H1 (cell line): Measurements from ENCODE around the gene PELI2. TPM values are rescaled to one million over a fixed set of nuclear protein-coding genes. Genes with fewer than 3 reads are reported as not detected.

Source experiments
- CTCF ChIA-PET: fragments of 300-600 bp; sonication (Branson Sonifier 250); formaldehyde crosslinking; loops from one replicate; lab custom pipeline; 2021; ENCODE audit not compliant: partially characterized antibody; lab: Charles Lee
- POLR2A ChIA-PET: fragments of 300-600 bp; sonication (Branson Sonifier 250); formaldehyde crosslinking; loops from one replicate; lab custom pipeline; 2021; ENCODE audit warnings: inconsistent platforms; ENCODE audit not compliant: partially characterized antibody; lab: Charles Lee
- DNase-seq, 2 experiments: peaks; one replicate each; pipeline versions ENCODE4 v3.0.0 to v3.0.0-alpha.2; 2010 to 2022; ENCODE audit warnings: low spot score in 2 of 2, low read depth in 1 of 2, mixed read lengths in 1 of 2
- FAIRE-seq: peaks from 2 replicates; lab custom pipeline; 2011; peaks lifted over from hg19 to GRCh38; lab: Jason Lieb, UNC
- H2AFZ ChIP-seq: 2 replicates; pipeline ENCODE4 v1.8.1; 2012; ENCODE audit warnings: low read length, inconsistent platforms
- H2AK5ac ChIP-seq: 2 replicates; pipeline ENCODE4 v1.6.1; 2013; ENCODE audit warnings: low read depth, low read length
- H2BK120ac ChIP-seq: replicated peaks from 2 replicates; pipeline ENCODE3; 2013; ENCODE audit warnings: low read depth, low read length, inconsistent platforms
- H2BK12ac ChIP-seq: 2 replicates; pipeline ENCODE4 v1.6.1; 2013; ENCODE audit warnings: low read depth, low read length
- H2BK15ac ChIP-seq: 2 replicates; pipeline ENCODE4 v1.6.1; 2013; ENCODE audit warnings: low read length
- H2BK20ac ChIP-seq: 2 replicates; pipeline ENCODE4 v1.6.1; 2013; ENCODE audit warnings: low read length
- H2BK5ac ChIP-seq: 2 replicates; pipeline ENCODE4 v1.6.1; 2013; ENCODE audit warnings: low read depth, low read length
- H3K14ac ChIP-seq: 2 replicates; pipeline ENCODE4 v1.6.1; 2013; ENCODE audit warnings: inconsistent platforms; ENCODE audit not compliant: insufficient read length
- H3K18ac ChIP-seq: 2 replicates; pipeline ENCODE4 v1.6.1; 2013; ENCODE audit warnings: low read length; ENCODE audit errors: extremely low read depth
- H3K23ac ChIP-seq: 2 replicates; pipeline ENCODE4 v1.6.1; 2013; ENCODE audit warnings: inconsistent platforms; ENCODE audit not compliant: insufficient read length
- H3K23me2 ChIP-seq: 2 replicates; pipeline ENCODE4 v1.6.1; 2013; ENCODE audit warnings: low read depth, low read length
- H3K27ac ChIP-seq: 2 replicates; pipeline ENCODE4 v1.6.1; 2011; ENCODE audit warnings: low read depth, low read length, inconsistent platforms
- H3K27me3 ChIP-seq, 4 experiments: replicated peaks in 1 of 4; 1 replicate in 1 of 4; 2 replicates in 3 of 4; pipeline versions ENCODE4 v1.6.1 to v1.8.1; 2011 to 2013; ENCODE audit warnings: low read length in 3 of 4, mild to moderate bottlenecking in 3 of 4, inconsistent platforms in 2 of 4, mixed read lengths in 2 of 4, moderate library complexity in 1 of 4; ENCODE audit not compliant: control insufficient read depth in 3 of 4, insufficient read depth in 3 of 4; ENCODE audit errors: extremely low read depth in 1 of 4
- H3K36me3 ChIP-seq, 4 experiments: 2 replicates each; pipeline versions ENCODE4 v1.6.1 to v1.8.1; 2011 to 2013; ENCODE audit warnings: mild to moderate bottlenecking in 4 of 4, low read length in 3 of 4, moderate library complexity in 2 of 4, control low read depth in 1 of 4, inconsistent platforms in 1 of 4; ENCODE audit not compliant: insufficient read depth in 4 of 4, control insufficient read depth in 2 of 4
- H3K4ac ChIP-seq: replicated peaks from 2 replicates; pipeline ENCODE3; 2013; ENCODE audit warnings: low read length, low read depth, mixed read lengths, inconsistent platforms; ENCODE audit not compliant: insufficient read length
- H3K4me1 ChIP-seq, 4 experiments: replicated peaks in 1 of 4; 1 replicate in 1 of 4; 2 replicates in 3 of 4; pipeline versions ENCODE4 v1.6.1 to v1.8.1; 2011 to 2013; ENCODE audit warnings: low read length in 3 of 4, inconsistent platforms in 2 of 4, mixed read lengths in 1 of 4; ENCODE audit not compliant: insufficient read depth in 4 of 4, control insufficient read depth in 3 of 4
- H3K4me2 ChIP-seq, 2 experiments: 2 replicates each; pipeline versions ENCODE4 v1.6.1 to v1.8.1; 2011 to 2013; ENCODE audit warnings: low read depth in 2 of 2, low read length in 2 of 2, control low read depth in 1 of 2, inconsistent platforms in 1 of 2, mild to moderate bottlenecking in 1 of 2; ENCODE audit not compliant: insufficient read depth in 1 of 2
- H3K4me3 ChIP-seq, 4 experiments: fragments of 200-600, 300-600 bp in 1 of 4; sonication (generic), shearing (Covaris generic), sonication (Bioruptor Twin) in 1 of 4; 2 replicates each; pipeline versions ENCODE4 v1.5.1 to v1.8.1; 2011 to 2016; ENCODE audit warnings: low read length in 4 of 4, low read depth in 3 of 4, control low read depth in 2 of 4, inconsistent platforms in 2 of 4, mild to moderate bottlenecking in 2 of 4, mixed read lengths in 1 of 4, moderate library complexity in 1 of 4; ENCODE audit not compliant: insufficient read depth in 2 of 4; ENCODE audit errors: extremely low read depth in 1 of 4
- H3K56ac ChIP-seq: replicated peaks from 2 replicates; pipeline ENCODE3; 2013; ENCODE audit warnings: low read depth, mild to moderate bottlenecking, mixed read lengths, low read length, inconsistent platforms; ENCODE audit not compliant: insufficient read length
- H3K79me1 ChIP-seq: 2 replicates; pipeline ENCODE4 v1.6.1; 2013; ENCODE audit warnings: low read depth, low read length, control low read depth
- H3K79me2 ChIP-seq, 2 experiments: 2 replicates each; pipeline versions ENCODE4 v1.6.1 to v1.8.1; 2012 to 2013; ENCODE audit warnings: low read length in 2 of 2, mild to moderate bottlenecking in 2 of 2, inconsistent platforms in 1 of 2; ENCODE audit not compliant: insufficient read depth in 2 of 2, control insufficient read depth in 1 of 2
- H3K9ac ChIP-seq, 4 experiments: replicated peaks in 1 of 4; 1 replicate in 1 of 4; 2 replicates in 3 of 4; pipeline versions ENCODE4 v1.6.1 to v1.8.1; 2011 to 2013; ENCODE audit warnings: low read depth in 3 of 4, low read length in 3 of 4, control low read depth in 2 of 4, mild to moderate bottlenecking in 2 of 4, moderate library complexity in 2 of 4, inconsistent platforms in 1 of 4; ENCODE audit errors: extremely low read depth in 1 of 4
- H3K9me3 ChIP-seq, 2 experiments: 2 replicates each; pipeline versions ENCODE4 v1.6.1 to v1.8.1; 2012 to 2013; ENCODE audit warnings: mild to moderate bottlenecking in 2 of 2, moderate library complexity in 2 of 2, control low read depth in 1 of 2, inconsistent platforms in 1 of 2, low read depth in 1 of 2, low read length in 1 of 2, mixed read lengths in 1 of 2; ENCODE audit not compliant: insufficient read depth in 2 of 2
- H4K20me1 ChIP-seq, 2 experiments: replicated peaks in 1 of 2; 2 replicates each; pipeline versions ENCODE3 to v1.8.1; 2011 to 2013; ENCODE audit warnings: inconsistent platforms in 2 of 2, low read length in 2 of 2, mild to moderate bottlenecking in 1 of 2; ENCODE audit not compliant: insufficient read depth in 2 of 2, control insufficient read depth in 1 of 2
- H4K5ac ChIP-seq: 2 replicates; pipeline ENCODE4 v1.6.1; 2013; ENCODE audit warnings: low read length, low read depth, mixed read lengths, inconsistent platforms; ENCODE audit not compliant: insufficient read length
- H4K8ac ChIP-seq: 2 replicates; pipeline ENCODE4 v1.8.0; 2013; ENCODE audit warnings: mild to moderate bottlenecking, moderate library complexity, low read length, inconsistent platforms; ENCODE audit not compliant: insufficient read depth; ENCODE audit errors: extremely low read depth
- H4K91ac ChIP-seq: replicated peaks from 2 replicates; pipeline ENCODE3; 2013; ENCODE audit warnings: low read length, mixed read lengths, inconsistent platforms; ENCODE audit not compliant: insufficient read length
- BACH1 ChIP-seq: IDR thresholded peaks from 2 replicates; pipeline ENCODE4 v1.6.1; 2012; ENCODE audit warnings: low read length, improper control_type of control experiment
- WGBS, 2 experiments: shearing (Covaris generic) in 1 of 2; methylation state at CpG; one replicate each; pipeline versions ENCODE4 v1.1.6 to v1.1.7; 2013 to 2015; ENCODE audit warnings: low lambda C conversion rate in 2 of 2, mixed read lengths in 2 of 2, inconsistent platforms in 1 of 2, low coverage in 1 of 2, missing lambda C conversion rate in 1 of 2; ENCODE audit not compliant: insufficient replicate concordance in 2 of 2, insufficient coverage in 1 of 2, insufficient read length in 1 of 2; ENCODE audit errors: extremely low coverage in 1 of 2, missing lambda C conversion rate in 1 of 2; 5-methylcytosine and 5-hydroxymethylcytosine counted together
- polyA plus RNA-seq, 7 experiments: library from polyadenylated mRNA; depleted of rRNA in 3 of 7; stranded (reverse) in 5 of 7; unstranded in 2 of 7; fragments of >200 nt in 5 of 7; fragments of 200-250 nt in 2 of 7; gene quantifications; 1 replicate in 5 of 7; 2 replicates in 1 of 7; 4 replicates in 1 of 7; pipeline versions ENCODE4 v1.2.1 to v1.2.3, GENCODE V29; 2011 to 2013; ENCODE audit warnings: missing spikeins in 2 of 7, mixed read lengths in 2 of 7
- total RNA-seq: library from RNA; stranded (reverse); fragmentation: NEBNext Ultra II Directional; extraction: Animal tissue kit (Norgen Biotek cat#: 25700); gene quantifications from 2 replicates; pipeline ENCODE4 v1.2.1, GENCODE V29; 2021

PELI2 gene
- total and polyA plus RNA-seq, 2 of the 8 experiments (the other 6 are each of a cell fraction or from before 2014, with no cell fraction given): 14.6 to 25.7 TPM

DNA sequence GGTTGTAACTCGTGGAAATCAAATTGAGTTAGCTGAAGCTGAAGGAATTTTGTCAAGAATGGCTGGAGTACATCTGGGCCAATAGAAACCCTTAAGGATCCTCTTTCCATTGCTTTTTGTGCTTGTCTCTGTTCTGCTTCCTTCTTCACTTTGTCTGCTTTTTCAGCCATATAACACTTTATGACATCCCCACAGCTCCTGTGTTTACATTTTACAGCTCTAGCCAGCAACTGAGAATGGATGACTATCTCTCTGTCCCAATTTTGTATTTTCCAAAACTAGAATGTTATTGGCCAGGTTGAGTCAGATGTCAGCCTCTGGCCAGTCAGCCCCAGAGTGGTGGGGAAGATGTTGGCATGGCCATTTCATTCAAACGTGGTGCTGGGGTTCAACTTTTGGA is 57.6 kb downstream of the PELI2 start:
- Histone ChIP-seq H3K4me2 (no peak overlapping the region), H4K91ac (no peak overlapping the region), H4K8ac (no peak overlapping the region), H2AFZ (no peak overlapping the region), H3K23me2 (no peaks in the 10 kb centered on the region), H2BK120ac (no peak overlapping the region), H2AK5ac (no peak overlapping the region), H3K79me2 (peaks cover 0 to 37% of the 10 kb centered on the region in 2 experiments; a peak in 2 of 4 replicates), H3K4me1 (peaks cover 0 to 9% (median 0%) of the 10 kb centered on the region in 4 experiments; a peak in 2 of 7 replicates), H3K9ac (no peak overlapping the region), H3K56ac (no peak overlapping the region), H3K9me3 (no peaks in the 10 kb centered on the region), H2BK15ac (no peak overlapping the region), H3K27me3 (no peaks in the 10 kb centered on the region), H4K5ac (no peak overlapping the region), H3K79me1 (peaks cover 5% of the 10 kb centered on the region), H3K27ac (no peak overlapping the region), H3K4me3 (no peak overlapping the region), H2BK12ac (no peak overlapping the region), H3K36me3 (no peaks in the 10 kb centered on the region), H3K18ac (no peak overlapping the region), H3K14ac (no peak overlapping the region), H4K20me1 (peaks cover 0 to 7% of the 10 kb centered on the region in 2 experiments), H2BK5ac (no peak overlapping the region), H3K23ac (no peak overlapping the region), H3K4ac (no peak overlapping the region), H2BK20ac (no peak overlapping the region)
- WGBS, 2 experiments: 88% methylated on average over 2 of the region's 2 CpGs; no CpG with 5 or more reads in 1 of the 2 experiments
- no peak for FAIRE-seq
- CTCF ChIA-PET: interaction anchor here (1.8 kb wide), 1 partner anchor 44 kb away, joined by 4 read pairs; no protein-coding TSS in a partner anchor
- POLR2A ChIA-PET: no interaction called here
- no peak for DNase-seq
- TF ChIP-seq BACH1: no peak
